GM12864 (cell line): Measurements from ENCODE around the gene SPATA24.
A peak's percentile ranks its signal among the peaks of the same experiment; 100 is the strongest.

Source experiments
- DNase-seq: peaks from one replicate; pipeline ENCODE4 v3.0.0-alpha.2; 2011; ENCODE audit warnings: low read depth
- H3K4me3 ChIP-seq: 2 replicates; pipeline ENCODE4 v1.5.1; 2011; ENCODE audit warnings: mild to moderate bottlenecking, low read depth, low read length, control low read depth
- TF ChIP-seq, protein P1 (sequence below): IDR thresholded peaks from 2 replicates; pipeline ENCODE4 v1.5.1; 2011; ENCODE audit warnings: low read depth, mild to moderate bottlenecking, moderate library complexity, low read length, control low read depth, inconsistent platforms; ENCODE audit errors: missing control alignments

The SPATA24 gene

DNA sequence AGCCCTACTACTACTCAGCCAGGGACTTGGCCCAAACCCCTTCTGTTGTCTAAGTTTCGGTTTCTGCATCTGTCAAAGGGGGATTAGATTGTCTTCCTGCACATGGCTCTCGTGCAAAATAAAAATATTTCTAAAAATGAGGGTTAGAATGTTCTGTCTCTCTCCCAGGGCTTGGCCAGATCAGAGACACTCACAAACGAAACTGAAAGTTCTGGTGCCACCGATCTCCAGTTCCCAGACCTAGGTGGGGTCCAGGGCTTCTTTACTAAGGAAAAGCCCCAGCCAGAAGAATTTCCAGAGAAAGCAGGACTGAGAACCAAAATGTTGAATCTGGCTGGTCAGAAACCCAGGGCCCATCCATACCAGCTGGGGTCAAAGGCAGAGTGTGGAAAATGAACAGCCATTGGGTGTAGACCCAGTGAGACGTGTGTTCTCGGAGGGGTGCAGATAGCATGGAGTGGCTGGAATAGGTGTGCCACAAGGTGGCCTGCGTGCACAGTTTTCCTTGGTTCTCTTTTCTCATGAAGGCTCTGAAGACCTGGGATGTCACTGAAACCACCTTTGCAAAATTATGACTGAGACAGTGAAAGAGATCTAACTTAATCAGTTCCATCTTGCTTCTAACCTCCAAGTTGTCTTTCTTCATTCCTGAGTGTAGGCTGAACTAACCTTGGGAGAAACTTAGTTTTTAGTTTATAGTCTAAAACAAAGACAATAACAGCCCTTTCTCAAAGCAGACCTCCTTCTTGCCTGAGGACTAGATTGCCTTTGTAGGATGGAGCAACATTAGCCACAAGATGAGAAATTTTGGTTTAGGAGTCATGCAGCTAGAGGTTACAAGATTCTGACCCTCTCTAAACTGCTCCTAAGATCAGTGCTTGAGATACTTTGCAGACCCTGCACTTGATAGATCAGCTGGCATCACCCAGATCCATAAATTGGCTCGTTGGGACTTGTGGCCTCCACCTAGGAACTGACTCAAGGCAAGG is 18.5 kb downstream of the SPATA24 start:
- no peak for DNase-seq
- TF ChIP-seq, protein P1, sequence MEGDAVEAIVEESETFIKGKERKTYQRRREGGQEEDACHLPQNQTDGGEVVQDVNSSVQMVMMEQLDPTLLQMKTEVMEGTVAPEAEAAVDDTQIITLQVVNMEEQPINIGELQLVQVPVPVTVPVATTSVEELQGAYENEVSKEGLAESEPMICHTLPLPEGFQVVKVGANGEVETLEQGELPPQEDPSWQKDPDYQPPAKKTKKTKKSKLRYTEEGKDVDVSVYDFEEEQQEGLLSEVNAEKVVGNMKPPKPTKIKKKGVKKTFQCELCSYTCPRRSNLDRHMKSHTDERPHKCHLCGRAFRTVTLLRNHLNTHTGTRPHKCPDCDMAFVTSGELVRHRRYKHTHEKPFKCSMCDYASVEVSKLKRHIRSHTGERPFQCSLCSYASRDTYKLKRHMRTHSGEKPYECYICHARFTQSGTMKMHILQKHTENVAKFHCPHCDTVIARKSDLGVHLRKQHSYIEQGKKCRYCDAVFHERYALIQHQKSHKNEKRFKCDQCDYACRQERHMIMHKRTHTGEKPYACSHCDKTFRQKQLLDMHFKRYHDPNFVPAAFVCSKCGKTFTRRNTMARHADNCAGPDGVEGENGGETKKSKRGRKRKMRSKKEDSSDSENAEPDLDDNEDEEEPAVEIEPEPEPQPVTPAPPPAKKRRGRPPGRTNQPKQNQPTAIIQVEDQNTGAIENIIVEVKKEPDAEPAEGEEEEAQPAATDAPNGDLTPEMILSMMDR = peak; percentile 29
- peak overlapping the region; percentile 20; the same call in 1 of the 2 replicates for H3K4me3 ChIP-seq

- H3K4me3 ChIP-seq = no peak overlapping the region; the same call in 1 of the 2 replicates
- DNase-seq = no peak
- TF ChIP-seq, protein P1 = no peak
These were observed 19.3 kb downstream of the SPATA24 start for GRCh38 chr5:139384591-139385051.

GRCh38 chr5:139383993-139384590 is 19.8 kb downstream of the SPATA24 start:
- no peak for DNase-seq
- TF ChIP-seq, protein P1 = no peak
- no peak overlapping the region for H3K4me3 ChIP-seq

DNA sequence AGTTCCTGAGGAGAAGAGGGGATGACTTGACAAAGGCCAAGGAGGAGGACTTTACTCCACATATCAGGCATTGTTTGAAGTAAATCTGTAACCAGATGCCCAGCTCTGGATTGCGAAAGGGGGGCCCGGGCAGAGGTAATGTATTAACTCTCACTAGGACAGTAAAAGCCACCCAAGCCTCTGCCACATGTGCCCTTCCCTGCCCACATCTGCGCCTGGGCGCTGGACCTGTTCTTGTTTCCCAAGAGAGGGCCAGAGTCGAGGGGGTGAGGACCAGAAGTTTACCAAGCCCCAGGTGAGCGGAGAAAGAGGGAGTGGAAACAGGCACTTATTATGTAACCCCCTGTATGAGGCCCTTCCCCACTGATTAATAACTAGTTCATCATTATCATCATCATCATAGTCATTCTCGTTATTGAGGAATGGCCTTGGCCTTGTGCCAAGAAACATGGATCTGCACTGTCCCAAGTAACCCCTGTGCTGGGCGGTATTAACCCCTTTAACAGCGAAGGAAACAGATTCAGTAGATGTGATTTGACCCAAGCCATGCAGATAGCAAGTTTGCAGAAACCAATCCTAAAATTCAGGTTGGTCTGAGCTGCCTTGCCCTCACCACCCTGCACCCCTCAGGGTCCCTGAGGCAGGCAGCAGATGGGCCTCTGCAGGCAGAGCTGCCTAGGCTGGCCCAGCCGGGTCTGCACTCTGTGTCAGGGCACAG is 20.5 kb downstream of the SPATA24 start, which contains the start of gene SLC23A1:
Gene SLC23A1, minus strand, starts transcription at position 23 of the 718 bp plus-strand sequence. CDS start 44 bp downstream, outside the sequence.
- no peak within 1 kb of the TSS for H3K4me3 ChIP-seq
- no peak for DNase-seq
- TF ChIP-seq, protein P1 = no peak

DNA sequence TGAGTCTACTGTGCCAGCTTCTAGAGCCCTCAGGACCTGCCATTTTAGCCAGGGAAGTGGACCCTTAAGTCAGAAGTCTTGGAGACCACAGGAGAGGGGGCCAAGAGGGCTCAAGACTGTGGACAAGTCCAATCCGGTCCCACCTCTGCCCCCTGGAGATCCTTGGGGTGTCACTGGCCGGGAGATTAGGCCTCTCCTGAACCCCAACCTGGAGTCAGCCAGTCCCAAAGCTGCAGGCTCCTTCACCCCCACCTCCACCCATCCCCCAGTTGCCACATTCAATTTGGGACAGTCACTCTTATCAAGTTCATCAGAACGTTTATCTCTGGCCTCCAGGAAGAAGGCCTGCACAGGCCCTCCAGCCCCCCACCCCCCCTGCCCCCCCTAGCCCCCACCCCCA is 21.1 kb downstream of the SPATA24 start:
- no peak overlapping the region for H3K4me3 ChIP-seq
- DNase-seq = no peak
- TF ChIP-seq, protein P1 = no peak

DNA sequence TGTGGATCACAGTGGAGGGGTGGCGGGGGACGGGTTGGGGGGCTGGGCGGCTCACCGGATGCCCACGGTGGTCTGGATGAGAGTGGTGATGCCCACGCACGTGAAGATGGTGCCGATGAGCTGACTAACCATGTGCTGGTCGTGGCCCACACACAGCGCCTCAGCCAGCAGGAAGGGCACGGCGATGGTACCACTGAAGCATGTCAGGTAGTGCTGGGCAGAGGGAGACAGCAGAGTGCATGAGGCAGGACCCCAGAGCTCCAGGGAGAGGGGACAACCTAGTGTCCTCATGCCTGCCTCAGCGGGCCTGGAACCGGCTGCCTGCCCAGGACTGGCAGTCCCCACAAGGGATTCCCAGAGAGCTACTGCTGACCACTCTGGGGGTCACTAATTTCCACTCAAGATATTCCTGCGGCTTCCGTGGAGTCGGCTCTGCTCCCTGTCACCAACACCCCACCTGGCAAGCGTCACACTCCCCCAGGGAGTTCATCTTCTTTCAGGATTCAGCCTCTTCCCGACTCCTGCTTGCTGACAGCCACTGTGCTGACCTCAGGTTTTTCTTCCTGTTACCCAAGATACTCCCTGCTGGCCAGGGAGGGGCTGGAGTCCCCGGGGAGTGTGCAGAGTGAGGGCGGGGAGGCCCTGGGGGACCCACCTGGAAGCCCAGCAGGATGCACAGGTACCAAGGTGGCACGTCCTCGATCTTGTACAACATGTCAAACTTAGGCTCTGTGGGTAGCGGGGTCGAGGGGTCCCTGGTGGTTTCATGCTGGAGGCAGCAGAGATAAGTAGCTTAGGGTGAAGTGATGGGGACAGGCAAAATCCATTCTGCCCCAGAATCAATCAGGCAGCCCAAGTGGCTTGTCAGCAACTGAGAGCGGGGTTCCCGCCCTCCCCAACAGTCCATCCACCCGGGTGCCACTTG is 21.8 kb downstream of the SPATA24 start:
- no peak for DNase-seq
- H3K4me3 ChIP-seq = no peak overlapping the region
- TF ChIP-seq, protein P1 = no peak
